ENCODE measurements around the gene MSTN. TPM values are rescaled to one million over a fixed set of nuclear protein-coding genes. Genes with fewer than 3 reads are reported as not detected.

MSTN gene
- total RNA-seq, 3 donors from 2014 or later: 0.64 to 0.73 (median 0.66) TPM

GRCh38 chr2:190082118-190082517 lies 19.6 kb upstream of the MSTN start:
- H3K27me3 ChIP-seq: no peaks in the 10 kb centered on the region
- H3K27ac ChIP-seq: no peak overlapping the region
- no peak for TF ChIP-seq POLR2A (IDR thresholded peaks at IDR 0.05)
- no peak for TF ChIP-seq POLR2AphosphoS5 (IDR thresholded peaks at IDR 0.05)
- no peak for TF ChIP-seq CTCF (IDR thresholded peaks at IDR 0.05)
- no peak for DNase-seq (ENCODE audit: low spot score in 2 of 2)
- no peaks in the 10 kb centered on the region for H3K9me3 ChIP-seq
- H3K4me3 ChIP-seq: no peak overlapping the region
- H3K36me3 ChIP-seq: no peaks in the 10 kb centered on the region
- intact Hi-C loops (cut with DNase I; ENCODE audit: low total_unique reads): no loop called here
- H3K4me1 ChIP-seq: no peaks in the 10 kb centered on the region

- no peaks in the 10 kb centered on the region for H3K4me1 ChIP-seq
- H3K36me3 ChIP-seq: no peaks in the 10 kb centered on the region
- H3K27me3 ChIP-seq: no peaks in the 10 kb centered on the region
- intact Hi-C loops (cut with DNase I; ENCODE audit: low total_unique reads): no loop called here
- no peak for DNase-seq (ENCODE audit: low spot score in 2 of 2)
- no peak overlapping the region for H3K4me3 ChIP-seq
- H3K27ac ChIP-seq: no peak overlapping the region
- TF ChIP-seq POLR2A (IDR thresholded peaks at IDR 0.05) (no peak), CTCF (IDR thresholded peaks at IDR 0.05) (no peak), POLR2AphosphoS5 (IDR thresholded peaks at IDR 0.05) (no peak)
- no peaks in the 10 kb centered on the region for H3K9me3 ChIP-seq
These were observed 18.1 kb upstream of the MSTN start for GRCh38 chr2:190080527-190081049.

- H3K27me3 ChIP-seq: no peaks in the 10 kb centered on the region
- no peak overlapping the region for H3K4me3 ChIP-seq
- no peaks in the 10 kb centered on the region for H3K9me3 ChIP-seq
- no peak overlapping the region for H3K27ac ChIP-seq
- no peaks in the 10 kb centered on the region for H3K4me1 ChIP-seq
- DNase-seq (ENCODE audit: low spot score in 2 of 2): no peak
- intact Hi-C loops (cut with DNase I; ENCODE audit: low total_unique reads): no loop called here
- no peaks in the 10 kb centered on the region for H3K36me3 ChIP-seq
- TF ChIP-seq POLR2AphosphoS5 (IDR thresholded peaks at IDR 0.05) (no peak), CTCF (IDR thresholded peaks at IDR 0.05) (no peak), POLR2A (IDR thresholded peaks at IDR 0.05) (no peak)
These were observed 16.6 kb upstream of the MSTN start for GRCh38 chr2:190079160-190079559.

GRCh38 chr2:190075623-190076022 lies 13.1 kb upstream of the MSTN start:
- intact Hi-C loops (cut with DNase I; ENCODE audit: low total_unique reads): no loop called here
- Histone ChIP-seq H3K4me1 (no peaks in the 10 kb centered on the region), H3K36me3 (no peaks in the 10 kb centered on the region), H3K27ac (no peak overlapping the region), H3K4me3 (no peak overlapping the region), H3K9me3 (no peaks in the 10 kb centered on the region), H3K27me3 (no peaks in the 10 kb centered on the region)
- TF ChIP-seq CTCF (IDR thresholded peaks at IDR 0.05): no peak
- no peak for DNase-seq (ENCODE audit: low spot score in 2 of 2)

- peak; percentile 26 to 50 (median 48) for TF ChIP-seq CTCF (IDR thresholded peaks at IDR 0.05)
- no peak for TF ChIP-seq POLR2AphosphoS5 (IDR thresholded peaks at IDR 0.05)
- no peak for TF ChIP-seq POLR2A (IDR thresholded peaks at IDR 0.05)
- Histone ChIP-seq H3K4me3 (no peak overlapping the region), H3K27me3 (no peaks in the 10 kb centered on the region), H3K9me3 (no peaks in the 10 kb centered on the region), H3K27ac (no peak overlapping the region), H3K4me1 (no peaks in the 10 kb centered on the region), H3K36me3 (no peaks in the 10 kb centered on the region)
- DNase-seq (ENCODE audit: low spot score in 2 of 2): peak in 1 of 2 donors; percentile 20
- intact Hi-C loops (cut with DNase I; ENCODE audit: low total_unique reads): no loop called here
These were observed 7.6 kb upstream of the MSTN start for GRCh38 chr2:190069936-190070696.

Data from breast epithelium (tissue), 4 donors.